PFSK-1 (cell line): ENCODE data around the gene ZAP70.

Experiments
- FOXP2 ChIP-seq: optimal IDR thresholded peaks from 2 replicates; pipeline ENCODE3; 2011; ENCODE audit warnings: borderline replicate concordance, control low read depth, inconsistent platforms; ENCODE audit not compliant: insufficient read depth; ENCODE audit errors: extremely low read length, extremely low read depth
- POLR2AphosphoS5 ChIP-seq: IDR thresholded peaks from 2 replicates; pipeline ENCODE4 v1.6.1; 2012; ENCODE audit warnings: low read depth, mild to moderate bottlenecking, control low read depth, low read length, moderate library complexity
- REST ChIP-seq, 2 experiments: IDR thresholded peaks; 2 replicates each; pipeline versions ENCODE4 v1.6.1 to v1.8.0; 2011 to 2012; ENCODE audit warnings: low read depth in 2 of 2, low read length in 2 of 2, control low read depth in 1 of 2, inconsistent platforms in 1 of 2, mild to moderate bottlenecking in 1 of 2, moderate library complexity in 1 of 2; ENCODE audit not compliant: insufficient read depth in 1 of 2
- SIN3A ChIP-seq: IDR thresholded peaks from 2 replicates; pipeline ENCODE4 v1.6.1; 2012; ENCODE audit warnings: mild to moderate bottlenecking, low read length, moderate library complexity, borderline replicate concordance; ENCODE audit not compliant: insufficient read depth

GRCh38 chr2:97678298-97678697 is 35.1 kb upstream of the ZAP70 start:
- TF ChIP-seq POLR2AphosphoS5 (no peak), REST (IDR thresholded peaks at IDR 0.05; ENCODE audit: insufficient read depth in 1 of 2, low read depth in 2 of 2, low read length in 2 of 2) (no peak), SIN3A (no peak), FOXP2 (no peak)
